T-helper 9 cell (primary cell): ENCODE data around the gene SPAG16.
"Not testable (repeated sequence)": the region's sequence is repeated elsewhere in the genome, so short reads cannot be mapped to it uniquely, and the experiment has no call there.

Source experiments
- DNase-seq: peaks from one replicate; pipeline ENCODE4 v3.0.0-alpha.2; 2020

Gene SPAG16

GRCh38 chr2:214014551-214015220 lies 730.4 kb downstream of the SPAG16 start:
- DNase-seq, result no peak

GRCh38 chr2:214019229-214019972 lies 735.1 kb downstream of the SPAG16 start:
- no peak for DNase-seq

GRCh38 chr2:214019973-214020345 lies 735.7 kb downstream of the SPAG16 start:
- no peak for DNase-seq

GRCh38 chr2:214029190-214029589 lies 744.9 kb downstream of the SPAG16 start:
- no peak for DNase-seq

- no peak for DNase-seq
Measured at GRCh38 chr2:214031566-214031965, 747.3 kb downstream of the SPAG16 start.

GRCh38 chr2:214034417-214034816 lies 750.2 kb downstream of the SPAG16 start:
- DNase-seq, result no peak

- no peak for DNase-seq
Measured at GRCh38 chr2:214035091-214035852, 751.0 kb downstream of the SPAG16 start.

GRCh38 chr2:214035921-214036320 lies 751.7 kb downstream of the SPAG16 start:
- DNase-seq, result no peak

- no peak for DNase-seq
Measured at GRCh38 chr2:214038186-214038585, 753.9 kb downstream of the SPAG16 start.

GRCh38 chr2:214050731-214051130 lies 766.5 kb downstream of the SPAG16 start:
- no peak for DNase-seq

GRCh38 chr2:214051585-214051984 lies 767.3 kb downstream of the SPAG16 start:
- no peak for DNase-seq

- no peak for DNase-seq
Measured at GRCh38 chr2:214052235-214052634, 768.0 kb downstream of the SPAG16 start.

- no peak for DNase-seq
Measured at GRCh38 chr2:214057986-214058385, 773.7 kb downstream of the SPAG16 start.

- not testable (repeated sequence) for DNase-seq
Measured at GRCh38 chr2:214062279-214062678, 778.0 kb downstream of the SPAG16 start.

- no peak for DNase-seq
Measured at GRCh38 chr2:214064471-214064870, 780.2 kb downstream of the SPAG16 start.

GRCh38 chr2:214066862-214067261 lies 782.6 kb downstream of the SPAG16 start:
- no peak for DNase-seq

- no peak for DNase-seq
Measured at GRCh38 chr2:214069254-214069653, 785.0 kb downstream of the SPAG16 start.

- DNase-seq, result no peak
Measured at GRCh38 chr2:214075456-214075855, 791.2 kb downstream of the SPAG16 start.

- no peak for DNase-seq
Measured at GRCh38 chr2:214076527-214076926, 792.3 kb downstream of the SPAG16 start.

GRCh38 chr2:214077727-214078126 lies 793.5 kb downstream of the SPAG16 start:
- DNase-seq, result no peak

GRCh38 chr2:214079032-214079431 lies 794.8 kb downstream of the SPAG16 start:
- DNase-seq, result no peak

GRCh38 chr2:214088536-214088935 lies 804.3 kb downstream of the SPAG16 start:
- no peak for DNase-seq

GRCh38 chr2:214096208-214096715 lies 812.0 kb downstream of the SPAG16 start:
- no peak for DNase-seq

GRCh38 chr2:214098811-214099210 lies 814.5 kb downstream of the SPAG16 start:
- no peak for DNase-seq
